ENCODE results near the gene KIF26B. TPM values are rescaled to one million over a fixed set of nuclear protein-coding genes. Genes with fewer than 3 reads are reported as not detected.

Gene KIF26B
- total RNA-seq, 2 donors from 2014 or later = 0.78 to 4.6 TPM

DNA sequence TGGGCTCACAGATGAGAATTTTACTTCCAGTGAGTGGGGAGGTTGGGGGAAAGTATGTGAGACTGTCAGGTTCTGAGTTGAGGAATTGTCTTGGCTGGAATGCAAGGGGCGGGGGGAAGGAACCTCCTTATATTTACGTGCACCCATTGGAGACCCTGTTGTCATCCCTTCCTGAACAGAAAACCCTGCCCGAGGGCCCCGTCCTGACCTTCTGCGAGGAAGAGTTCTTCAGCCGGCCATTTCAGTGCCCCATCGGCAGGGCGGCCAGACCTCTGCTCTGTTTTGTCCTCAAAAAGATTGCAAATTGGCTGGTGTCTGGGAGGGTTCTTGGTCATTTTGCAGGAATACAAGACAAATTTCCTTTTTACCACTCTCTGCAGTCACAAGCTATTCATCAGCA, 7.1 kb downstream of the KIF26B start:
- intact Hi-C loops (cut with DNase I) = no loop called here
- peaks cover 5% of the 10 kb centered on the region for H3K4me1 ChIP-seq
- H3K27me3 ChIP-seq = no peaks in the 10 kb centered on the region
- no peak overlapping the region for H3K27ac ChIP-seq
- no peaks in the 10 kb centered on the region for H3K9me3 ChIP-seq
- H3K36me3 ChIP-seq (replicated peaks in 1 of 2; ENCODE audit: insufficient read depth in 1 of 2, low read depth in 2 of 2) = no peaks in the 10 kb centered on the region
- ATAC-seq = no peak
- no peak for DNase-seq
- TF ChIP-seq, protein P1, sequence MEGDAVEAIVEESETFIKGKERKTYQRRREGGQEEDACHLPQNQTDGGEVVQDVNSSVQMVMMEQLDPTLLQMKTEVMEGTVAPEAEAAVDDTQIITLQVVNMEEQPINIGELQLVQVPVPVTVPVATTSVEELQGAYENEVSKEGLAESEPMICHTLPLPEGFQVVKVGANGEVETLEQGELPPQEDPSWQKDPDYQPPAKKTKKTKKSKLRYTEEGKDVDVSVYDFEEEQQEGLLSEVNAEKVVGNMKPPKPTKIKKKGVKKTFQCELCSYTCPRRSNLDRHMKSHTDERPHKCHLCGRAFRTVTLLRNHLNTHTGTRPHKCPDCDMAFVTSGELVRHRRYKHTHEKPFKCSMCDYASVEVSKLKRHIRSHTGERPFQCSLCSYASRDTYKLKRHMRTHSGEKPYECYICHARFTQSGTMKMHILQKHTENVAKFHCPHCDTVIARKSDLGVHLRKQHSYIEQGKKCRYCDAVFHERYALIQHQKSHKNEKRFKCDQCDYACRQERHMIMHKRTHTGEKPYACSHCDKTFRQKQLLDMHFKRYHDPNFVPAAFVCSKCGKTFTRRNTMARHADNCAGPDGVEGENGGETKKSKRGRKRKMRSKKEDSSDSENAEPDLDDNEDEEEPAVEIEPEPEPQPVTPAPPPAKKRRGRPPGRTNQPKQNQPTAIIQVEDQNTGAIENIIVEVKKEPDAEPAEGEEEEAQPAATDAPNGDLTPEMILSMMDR (IDR thresholded peaks at IDR 0.05) = no peak
- no peak for TF ChIP-seq POLR2A (IDR thresholded peaks at IDR 0.05)
- WGBS, 2 donors = 74% methylated on average over 8 of the region's 8 CpGs
- H3K4me3 ChIP-seq = no peak overlapping the region

DNA sequence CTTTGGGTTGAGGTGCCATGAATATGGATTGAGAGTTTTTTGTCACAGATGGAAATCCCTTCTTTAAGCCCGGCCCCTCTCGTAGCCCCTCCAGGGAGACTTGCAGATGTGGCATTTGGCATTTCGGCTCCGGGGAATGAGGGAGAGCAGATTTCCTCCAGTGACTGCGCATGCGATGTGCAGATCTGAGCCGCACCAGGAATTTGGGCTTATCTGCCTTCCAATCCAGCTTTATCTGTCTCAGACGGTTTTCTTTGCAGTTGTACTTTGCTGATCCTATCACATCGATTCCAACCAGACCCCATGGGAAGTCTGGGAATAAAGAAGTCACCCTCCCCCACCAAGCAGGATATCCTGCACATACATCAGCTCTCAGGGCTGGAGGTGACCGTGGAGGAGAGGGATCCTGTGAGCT, 11.7 kb downstream of the KIF26B start:
- Histone ChIP-seq H3K4me3 (no peak overlapping the region), H3K27ac (no peak overlapping the region), H3K9me3 (no peaks in the 10 kb centered on the region), H3K4me1 (no peaks in the 10 kb centered on the region), H3K27me3 (no peaks in the 10 kb centered on the region), H3K36me3 (replicated peaks in 1 of 2; ENCODE audit: insufficient read depth in 1 of 2, low read depth in 2 of 2) (no peaks in the 10 kb centered on the region)
- intact Hi-C loops (cut with DNase I) = no loop called here
- TF ChIP-seq, protein P1 (IDR thresholded peaks at IDR 0.05) = no peak
- no peak for TF ChIP-seq POLR2A (IDR thresholded peaks at IDR 0.05)
- DNase-seq = no peak
- ATAC-seq = no peak
- 13 to 16% methylated on average over 6 to 10 of the region's 10 CpGs for WGBS, 2 donors

GRCh38 chr1:245168086-245168485, 13.3 kb downstream of the KIF26B start:
- ATAC-seq = no peak
- TF ChIP-seq, protein P1 (IDR thresholded peaks at IDR 0.05) = no peak
- TF ChIP-seq POLR2A (IDR thresholded peaks at IDR 0.05) = no peak
- DNase-seq = peak in 1 of 4 donors; percentile 20

DNA sequence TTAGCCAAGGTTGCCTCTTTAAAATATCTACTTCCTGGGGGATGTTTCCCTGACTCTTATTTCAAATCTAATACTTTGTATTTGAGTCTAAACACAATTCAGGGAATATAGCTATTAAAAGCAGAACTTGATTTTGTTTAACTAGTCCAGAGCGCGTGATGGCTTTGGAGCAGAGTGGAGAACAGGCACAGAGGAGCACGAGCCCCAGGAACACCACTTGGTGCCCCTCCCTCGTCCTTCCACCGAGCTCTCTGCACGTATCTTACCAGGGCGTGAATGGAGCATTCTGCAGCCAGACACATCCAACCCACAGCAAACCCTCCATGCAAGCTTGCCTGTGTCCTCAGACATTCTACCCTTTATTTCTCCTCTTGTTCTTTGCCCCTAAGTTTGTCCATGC, 14.1 kb downstream of the KIF26B start:
- intact Hi-C loops (cut with DNase I) = no loop called here
- 58 to 67% methylated on average over 7 of the region's 7 CpGs for WGBS, 2 donors

More at GRCh38 chr1:245168086-245168485, 13.3 kb downstream of the KIF26B start:
- Histone ChIP-seq H3K27me3 (no peaks in the 10 kb centered on the region), H3K9me3 (no peaks in the 10 kb centered on the region), H3K4me3 (no peak overlapping the region), H3K27ac (no peak overlapping the region), H3K4me1 (no peaks in the 10 kb centered on the region), H3K36me3 (replicated peaks in 1 of 2; ENCODE audit: insufficient read depth in 1 of 2, low read depth in 2 of 2) (no peaks in the 10 kb centered on the region)
- intact Hi-C loops (cut with DNase I) = no loop called here
- 46 to 69% methylated on average over 12 to 13 of the region's 13 CpGs for WGBS, 2 donors

GRCh38 chr1:245169376-245169775, 14.6 kb downstream of the KIF26B start:
- TF ChIP-seq POLR2A (IDR thresholded peaks at IDR 0.05) = no peak
- TF ChIP-seq, protein P1 (IDR thresholded peaks at IDR 0.05) = no peak
- H3K27me3 ChIP-seq = no peaks in the 10 kb centered on the region
- no peaks in the 10 kb centered on the region for H3K9me3 ChIP-seq
- H3K4me1 ChIP-seq = no peaks in the 10 kb centered on the region
- H3K27ac ChIP-seq = no peak overlapping the region
- ATAC-seq = no peak
- H3K4me3 ChIP-seq = no peak overlapping the region
- H3K36me3 ChIP-seq (replicated peaks in 1 of 2; ENCODE audit: insufficient read depth in 1 of 2, low read depth in 2 of 2) = no peaks in the 10 kb centered on the region
- no peak for DNase-seq
- WGBS, 2 donors = 54 to 87% methylated on average over 6 to 7 of the region's 7 CpGs
- intact Hi-C loops (cut with DNase I) = no loop called here

More for the DNA sequence above, 14.1 kb downstream of the KIF26B start:
- Histone ChIP-seq H3K9me3 (no peaks in the 10 kb centered on the region), H3K36me3 (replicated peaks in 1 of 2; ENCODE audit: insufficient read depth in 1 of 2, low read depth in 2 of 2) (no peaks in the 10 kb centered on the region), H3K27me3 (no peaks in the 10 kb centered on the region), H3K4me3 (no peak overlapping the region), H3K4me1 (no peaks in the 10 kb centered on the region), H3K27ac (no peak overlapping the region)
- ATAC-seq (no peak), DNase-seq (no peak)
- TF ChIP-seq, protein P1 (IDR thresholded peaks at IDR 0.05) = no peak
- no peak for TF ChIP-seq POLR2A (IDR thresholded peaks at IDR 0.05)

All from body of pancreas (tissue), 4 donors.